ENCODE measurements around the gene DGCR6L. TPM values are rescaled to one million over a fixed set of nuclear protein-coding genes. Genes with fewer than 3 reads are reported as not detected.

DGCR6L gene
- total RNA-seq, 4 donors from 2014 or later = 17.2 to 101 (median 34.9) TPM

DNA sequence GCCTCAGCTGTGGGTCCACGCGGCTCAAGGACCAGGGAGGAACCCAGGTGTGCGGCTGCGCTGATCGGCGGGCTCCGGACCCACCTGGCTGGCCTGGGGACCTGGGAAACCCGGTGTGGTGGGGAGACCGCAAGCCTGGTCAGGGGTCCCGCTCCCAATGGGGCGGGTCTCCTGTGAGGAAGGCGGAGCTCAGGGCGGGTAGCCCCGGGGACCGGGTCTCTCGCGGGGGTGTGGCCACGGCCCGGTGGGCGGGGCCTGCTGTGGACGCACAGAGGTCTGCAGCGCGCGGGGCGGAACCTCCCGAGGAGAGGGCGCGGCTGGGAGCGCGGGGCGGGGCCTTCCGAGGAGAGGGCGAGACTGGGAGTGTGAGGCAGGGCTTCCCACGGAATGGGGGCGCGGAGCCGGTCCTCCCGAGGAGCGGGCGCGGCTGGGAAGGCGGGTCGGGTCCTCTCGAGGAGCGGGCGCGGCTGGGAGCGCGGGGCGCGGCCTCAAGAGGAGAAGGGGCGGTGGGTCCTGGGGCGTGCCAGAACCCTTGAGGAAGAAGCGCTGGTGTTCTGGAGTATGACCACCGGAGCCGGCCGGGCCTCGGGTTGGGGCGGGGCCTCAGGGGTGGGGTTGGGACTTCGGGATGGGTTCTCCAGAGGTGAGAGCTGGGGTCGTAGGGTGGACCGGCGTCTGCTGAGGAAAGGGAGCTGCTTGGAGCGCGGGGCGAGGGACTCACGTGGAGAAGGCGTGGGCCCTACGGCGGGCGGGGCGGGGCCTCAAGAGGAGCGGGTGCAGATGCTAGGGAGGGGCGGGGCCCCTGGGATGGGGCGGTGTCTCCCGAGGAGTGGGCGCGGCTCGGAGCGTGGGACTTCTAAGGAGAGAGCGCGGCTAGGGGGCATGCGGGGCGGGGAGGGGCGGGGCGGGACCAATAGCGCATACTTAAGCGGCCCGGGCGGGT is 20.8 kb downstream of the DGCR6L start:
- Histone ChIP-seq H3K36me3 (no peaks in the 10 kb centered on the region), H3K27me3 (no peaks in the 10 kb centered on the region), H3K9me3 (no peaks in the 10 kb centered on the region), H3K27ac (no peak overlapping the region), H3K4me3 (peak overlapping the region; percentile 39 to 47), H3K4me1 (peaks cover 0 to 9% of the 10 kb centered on the region in 2 donors)
- intact Hi-C loops (cut with DNase I; ENCODE audit: low total_unique reads) = no loop called here
- peak in 1 of 2 donors; percentile 27 for TF ChIP-seq POLR2A (IDR thresholded peaks at IDR 0.05)
- TF ChIP-seq, protein P1, sequence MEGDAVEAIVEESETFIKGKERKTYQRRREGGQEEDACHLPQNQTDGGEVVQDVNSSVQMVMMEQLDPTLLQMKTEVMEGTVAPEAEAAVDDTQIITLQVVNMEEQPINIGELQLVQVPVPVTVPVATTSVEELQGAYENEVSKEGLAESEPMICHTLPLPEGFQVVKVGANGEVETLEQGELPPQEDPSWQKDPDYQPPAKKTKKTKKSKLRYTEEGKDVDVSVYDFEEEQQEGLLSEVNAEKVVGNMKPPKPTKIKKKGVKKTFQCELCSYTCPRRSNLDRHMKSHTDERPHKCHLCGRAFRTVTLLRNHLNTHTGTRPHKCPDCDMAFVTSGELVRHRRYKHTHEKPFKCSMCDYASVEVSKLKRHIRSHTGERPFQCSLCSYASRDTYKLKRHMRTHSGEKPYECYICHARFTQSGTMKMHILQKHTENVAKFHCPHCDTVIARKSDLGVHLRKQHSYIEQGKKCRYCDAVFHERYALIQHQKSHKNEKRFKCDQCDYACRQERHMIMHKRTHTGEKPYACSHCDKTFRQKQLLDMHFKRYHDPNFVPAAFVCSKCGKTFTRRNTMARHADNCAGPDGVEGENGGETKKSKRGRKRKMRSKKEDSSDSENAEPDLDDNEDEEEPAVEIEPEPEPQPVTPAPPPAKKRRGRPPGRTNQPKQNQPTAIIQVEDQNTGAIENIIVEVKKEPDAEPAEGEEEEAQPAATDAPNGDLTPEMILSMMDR (IDR thresholded peaks at IDR 0.05) = no peak
- peak; percentile 80 to 83 for DNase-seq

DNA sequence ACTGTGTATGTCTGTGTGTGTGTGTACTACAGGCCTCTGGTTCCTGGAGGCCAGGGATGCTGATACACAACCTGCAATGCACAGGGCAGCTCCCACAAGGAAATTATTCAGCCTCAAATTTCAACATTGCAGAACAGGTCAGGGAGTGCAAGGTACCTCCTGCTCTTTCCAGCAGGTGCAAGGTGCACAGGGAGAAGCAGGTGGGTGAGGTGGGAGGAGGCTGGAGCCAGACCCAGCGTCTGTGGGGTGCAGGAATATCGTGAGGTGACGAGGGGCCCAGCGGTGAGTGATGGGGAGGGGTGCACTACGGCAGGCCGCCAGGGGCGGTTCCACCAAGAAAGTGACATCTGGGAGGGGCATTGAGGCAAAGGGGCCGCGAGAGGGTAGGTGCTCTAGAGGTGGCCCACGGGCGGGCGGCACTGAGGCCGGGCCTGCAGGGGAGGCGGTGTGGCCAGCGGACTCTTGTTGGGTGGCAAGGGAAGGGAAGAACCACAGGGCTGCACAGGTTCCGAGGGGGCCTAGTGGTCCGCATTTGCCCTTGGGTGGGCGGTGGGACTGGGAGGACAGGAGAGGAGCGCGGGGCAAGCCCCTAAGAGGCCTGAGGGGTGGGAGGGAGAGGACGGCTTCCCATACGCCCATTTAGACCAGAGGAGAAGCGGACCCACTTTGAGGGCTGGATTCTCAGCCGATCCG is 21.6 kb downstream of the DGCR6L start:
- H3K4me3 ChIP-seq = no peak overlapping the region
- H3K4me1 ChIP-seq = peaks cover 0 to 9% of the 10 kb centered on the region in 2 donors
- no peaks in the 10 kb centered on the region for H3K27me3 ChIP-seq
- H3K9me3 ChIP-seq = no peaks in the 10 kb centered on the region
- no peaks in the 10 kb centered on the region for H3K36me3 ChIP-seq
- intact Hi-C loops (cut with DNase I; ENCODE audit: low total_unique reads) = no loop called here
- no peak for TF ChIP-seq POLR2A (IDR thresholded peaks at IDR 0.05)
- TF ChIP-seq, protein P1 (IDR thresholded peaks at IDR 0.05) = no peak
- H3K27ac ChIP-seq = no peak overlapping the region
- DNase-seq = no peak

DNA sequence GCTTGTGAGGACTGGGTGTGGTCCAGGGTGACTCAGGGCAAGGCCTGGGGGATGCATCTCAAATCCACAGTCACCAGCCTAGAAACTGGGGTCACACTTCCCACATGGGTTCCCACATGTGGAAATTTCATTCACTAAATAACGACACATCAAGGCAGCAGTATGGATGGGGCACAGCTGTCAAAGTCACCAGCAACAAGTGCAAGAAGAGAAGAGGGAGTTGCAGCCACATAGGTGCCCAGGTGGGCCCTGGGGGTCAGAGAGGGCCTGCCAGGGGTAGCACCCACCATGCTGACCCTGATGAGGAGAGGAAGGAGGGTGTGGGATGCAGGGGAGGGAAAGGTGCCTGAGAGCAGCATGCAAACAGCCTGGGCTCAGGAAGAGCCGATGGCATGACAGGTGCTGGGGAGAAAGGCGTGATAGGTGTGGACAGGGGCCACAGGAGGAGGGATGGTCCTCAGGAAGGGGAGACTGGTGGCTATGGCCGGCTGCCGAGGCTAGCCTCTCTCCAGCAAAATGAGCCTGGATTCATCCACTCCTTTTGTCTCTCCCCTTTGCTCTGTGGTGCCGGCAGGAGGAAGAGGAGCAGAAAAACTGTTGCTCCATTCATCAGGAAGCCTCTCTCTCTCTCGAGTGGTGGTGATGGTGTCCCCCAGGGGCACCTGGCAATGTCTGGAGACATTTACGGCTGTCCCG is 22.3 kb downstream of the DGCR6L start:
- no peaks in the 10 kb centered on the region for H3K27me3 ChIP-seq
- intact Hi-C loops (cut with DNase I; ENCODE audit: low total_unique reads) = no loop called here
- DNase-seq = no peak
- H3K4me1 ChIP-seq = peaks cover 0 to 9% of the 10 kb centered on the region in 2 donors
- H3K27ac ChIP-seq = no peak overlapping the region
- no peak overlapping the region for H3K4me3 ChIP-seq
- no peaks in the 10 kb centered on the region for H3K36me3 ChIP-seq
- no peaks in the 10 kb centered on the region for H3K9me3 ChIP-seq
- TF ChIP-seq POLR2A (IDR thresholded peaks at IDR 0.05) = no peak
- TF ChIP-seq, protein P1 (IDR thresholded peaks at IDR 0.05) = no peak

DNA sequence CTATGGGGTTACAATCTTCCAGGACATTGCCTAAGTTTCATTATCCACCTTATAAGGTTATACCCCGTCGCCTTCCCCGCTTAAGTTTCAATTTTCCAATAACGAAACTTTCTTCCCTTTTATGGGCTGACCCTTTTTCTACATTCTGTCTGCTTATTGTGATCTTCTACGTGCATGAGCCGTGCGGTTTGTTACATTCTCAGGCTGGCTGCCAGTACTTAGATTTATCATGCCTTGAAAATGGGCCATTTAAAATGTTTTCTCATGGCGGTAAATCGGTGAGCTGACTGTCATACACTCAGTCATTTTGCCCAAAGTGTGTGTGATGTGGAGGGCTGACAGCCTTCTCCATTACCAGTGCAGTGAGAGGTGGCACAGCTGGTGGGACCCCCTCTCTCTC is 23.3 kb downstream of the DGCR6L start:
- H3K27ac ChIP-seq = no peak overlapping the region
- intact Hi-C loops (cut with DNase I; ENCODE audit: low total_unique reads) = no loop called here
- H3K9me3 ChIP-seq = no peaks in the 10 kb centered on the region
- DNase-seq = no peak
- H3K36me3 ChIP-seq = no peaks in the 10 kb centered on the region
- no peaks in the 10 kb centered on the region for H3K27me3 ChIP-seq
- peaks cover 0 to 9% of the 10 kb centered on the region in 2 donors for H3K4me1 ChIP-seq
- TF ChIP-seq, protein P1 (IDR thresholded peaks at IDR 0.05) = no peak
- TF ChIP-seq POLR2A (IDR thresholded peaks at IDR 0.05) = no peak
- no peak overlapping the region for H3K4me3 ChIP-seq

Data from uterus (tissue), 4 donors.